Ectodermal cell (in vitro differentiated cells): ENCODE measurements around the gene YKT6.

ENCODE experiments used
- H3K27ac ChIP-seq: 2 replicates; pipeline ENCODE4 v1.7.0; 2013; ENCODE audit warnings: mild to moderate bottlenecking, low read depth, low read length; ENCODE audit not compliant: insufficient read depth, poor library complexity, severe bottlenecking
- H3K27me3 ChIP-seq: 2 replicates; pipeline ENCODE4 v1.7.0; 2013; ENCODE audit warnings: mild to moderate bottlenecking, low read length; ENCODE audit not compliant: insufficient read depth, control insufficient read depth, poor library complexity, severe bottlenecking
- H3K36me3 ChIP-seq: one replicate; pipeline ENCODE4 v1.7.0; 2013; ENCODE audit warnings: low read length; ENCODE audit not compliant: control insufficient read depth, insufficient read depth
- H3K4me1 ChIP-seq: one replicate; pipeline ENCODE4 v1.7.0; 2013; ENCODE audit warnings: low read length; ENCODE audit not compliant: control insufficient read depth, insufficient read depth
- H3K4me3 ChIP-seq: 2 replicates; pipeline ENCODE4 v1.7.0; 2013; ENCODE audit warnings: low read depth, low read length, control low read depth; ENCODE audit not compliant: insufficient read depth
- H3K9me3 ChIP-seq: 2 replicates; pipeline ENCODE4 v1.7.0; 2013; ENCODE audit warnings: mild to moderate bottlenecking, low read length, moderate library complexity; ENCODE audit not compliant: control insufficient read depth
- WGBS, 2 experiments: methylation state at CpG; one replicate each; pipeline ENCODE4 v1.1.7; 2013; ENCODE audit warnings: missing lambda C conversion rate in 2 of 2; 5-methylcytosine and 5-hydroxymethylcytosine counted together

The YKT6 gene

GRCh38 chr7:44217852-44218402 is 17.1 kb downstream of the YKT6 start:
- WGBS, 2 experiments, result 74 to 75% methylated on average over 17 of the region's 17 CpGs
- Histone ChIP-seq H3K4me1 (peaks cover 26% of the 10 kb centered on the region), H3K27ac (peak overlapping the region; percentile 45), H3K27me3 (no peaks in the 10 kb centered on the region), H3K9me3 (no peaks in the 10 kb centered on the region), H3K4me3 (no peak overlapping the region), H3K36me3 (no peaks in the 10 kb centered on the region)

GRCh38 chr7:44218418-44219201 is 17.8 kb downstream of the YKT6 start:
- no peaks in the 10 kb centered on the region for H3K9me3 ChIP-seq
- no peaks in the 10 kb centered on the region for H3K36me3 ChIP-seq
- peak overlapping the region; percentile 45 for H3K27ac ChIP-seq
- H3K27me3 ChIP-seq, result no peaks in the 10 kb centered on the region
- H3K4me1 ChIP-seq, result peaks cover 33% of the 10 kb centered on the region
- 50 to 54% methylated on average over 26 of the region's 26 CpGs for WGBS, 2 experiments
- no peak overlapping the region for H3K4me3 ChIP-seq

- no peaks in the 10 kb centered on the region for H3K36me3 ChIP-seq
- H3K27me3 ChIP-seq, result no peaks in the 10 kb centered on the region
- H3K27ac ChIP-seq, result no peak overlapping the region
- no peak overlapping the region for H3K4me3 ChIP-seq
- 93 to 95% methylated on average over 18 of the region's 18 CpGs for WGBS, 2 experiments
- H3K9me3 ChIP-seq, result no peaks in the 10 kb centered on the region
- H3K4me1 ChIP-seq, result peaks cover 42% of the 10 kb centered on the region
Measured at GRCh38 chr7:44219371-44220045, 18.7 kb downstream of the YKT6 start.

GRCh38 chr7:44220046-44220357 is 19.2 kb downstream of the YKT6 start:
- Histone ChIP-seq H3K27me3 (no peaks in the 10 kb centered on the region), H3K36me3 (no peaks in the 10 kb centered on the region), H3K4me3 (no peak overlapping the region), H3K27ac (no peak overlapping the region), H3K9me3 (no peaks in the 10 kb centered on the region), H3K4me1 (peaks cover 47% of the 10 kb centered on the region)
- 88 to 91% methylated on average over 26 of the region's 26 CpGs for WGBS, 2 experiments

DNA sequence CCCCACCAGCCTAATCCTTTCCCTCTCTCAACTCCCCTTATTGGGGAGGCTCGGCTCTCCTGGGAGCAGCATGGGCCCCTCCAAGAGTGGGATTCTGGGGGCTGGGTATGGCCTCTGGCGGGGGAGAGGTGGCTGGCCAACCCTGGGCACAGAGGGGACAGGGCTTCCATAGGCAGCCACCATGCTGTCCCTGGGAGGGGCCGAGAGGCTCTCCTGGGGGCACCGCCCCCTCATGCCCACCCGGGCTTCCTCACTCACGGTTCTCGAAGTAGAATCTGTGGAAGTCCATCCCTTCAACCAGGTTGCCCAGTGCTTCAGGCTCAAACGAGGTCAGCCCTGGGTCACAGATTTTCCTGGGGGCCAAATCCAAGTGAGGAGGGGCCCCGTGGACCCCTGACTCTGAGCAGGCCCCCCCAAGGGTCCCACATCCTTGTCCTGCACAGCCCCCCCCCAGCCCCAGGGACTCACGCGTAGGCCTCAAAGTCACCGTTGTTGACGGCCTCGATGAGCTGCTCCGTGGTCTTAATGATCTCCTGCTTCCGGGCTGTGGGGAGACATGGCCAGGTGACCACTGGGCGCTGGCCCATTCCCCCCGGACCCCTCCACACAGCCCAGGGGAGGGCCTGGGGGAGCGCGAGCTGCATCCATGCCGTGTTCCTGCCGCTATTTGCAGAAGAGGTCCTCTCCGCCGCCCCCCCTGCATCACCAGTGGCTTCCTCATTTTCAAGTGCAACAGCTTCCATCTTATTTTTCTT is 19.8 kb downstream of the YKT6 start:
- H3K9me3 ChIP-seq, result no peaks in the 10 kb centered on the region
- H3K36me3 ChIP-seq, result no peaks in the 10 kb centered on the region
- no peak overlapping the region for H3K4me3 ChIP-seq
- H3K4me1 ChIP-seq, result peaks cover 48% of the 10 kb centered on the region
- H3K27me3 ChIP-seq, result no peaks in the 10 kb centered on the region
- 93 to 96% methylated on average over 24 of the region's 24 CpGs for WGBS, 2 experiments
- no peak overlapping the region for H3K27ac ChIP-seq

DNA sequence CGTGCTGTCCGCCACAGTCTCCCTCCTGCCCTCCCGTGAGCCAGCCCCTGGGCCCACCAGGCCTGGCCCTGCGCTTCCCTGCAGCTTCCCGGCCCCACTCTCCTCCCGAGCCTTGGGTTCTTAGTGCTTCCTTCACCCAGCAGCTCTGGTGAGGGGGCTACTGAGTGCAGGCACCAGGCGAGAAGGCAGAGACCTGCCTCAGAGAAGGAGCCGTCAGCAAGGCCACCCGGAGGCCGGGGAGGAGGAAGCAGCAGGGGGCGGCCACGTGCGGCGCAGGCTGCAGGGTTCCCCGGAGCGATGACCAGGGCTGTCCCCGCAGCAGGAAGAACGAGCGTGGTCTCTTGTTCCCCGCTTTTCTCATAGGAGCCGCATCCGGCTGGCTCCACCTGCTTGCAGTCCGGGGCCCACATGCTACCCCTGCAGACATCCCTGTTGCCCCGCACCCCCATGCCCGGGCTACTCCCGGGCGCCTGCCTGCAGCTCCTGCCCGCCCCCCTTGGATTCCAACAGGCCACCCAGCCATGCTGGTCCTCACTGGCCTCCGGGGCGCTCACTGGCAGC is 20.5 kb downstream of the YKT6 start:
- H3K4me1 ChIP-seq, result peaks cover 41% of the 10 kb centered on the region
- no peak overlapping the region for H3K27ac ChIP-seq
- H3K36me3 ChIP-seq, result no peaks in the 10 kb centered on the region
- H3K27me3 ChIP-seq, result no peaks in the 10 kb centered on the region
- WGBS, 2 experiments, result 76 to 79% methylated on average over 30 of the region's 30 CpGs
- no peaks in the 10 kb centered on the region for H3K9me3 ChIP-seq
- no peak overlapping the region for H3K4me3 ChIP-seq

GRCh38 chr7:44222074-44222473 is 21.3 kb downstream of the YKT6 start:
- Histone ChIP-seq H3K36me3 (no peaks in the 10 kb centered on the region), H3K4me3 (no peak overlapping the region), H3K4me1 (peaks cover 36% of the 10 kb centered on the region), H3K27ac (no peak overlapping the region), H3K27me3 (no peaks in the 10 kb centered on the region), H3K9me3 (no peaks in the 10 kb centered on the region)
- 92 to 93% methylated on average over 11 of the region's 11 CpGs for WGBS, 2 experiments

- Histone ChIP-seq H3K4me3 (no peak overlapping the region), H3K4me1 (peaks cover 30% of the 10 kb centered on the region), H3K27ac (no peak overlapping the region), H3K9me3 (no peaks in the 10 kb centered on the region), H3K36me3 (no peaks in the 10 kb centered on the region), H3K27me3 (no peaks in the 10 kb centered on the region)
- 93 to 97% methylated on average over 11 of the region's 11 CpGs for WGBS, 2 experiments
Measured at GRCh38 chr7:44222776-44223261, 22.0 kb downstream of the YKT6 start.

DNA sequence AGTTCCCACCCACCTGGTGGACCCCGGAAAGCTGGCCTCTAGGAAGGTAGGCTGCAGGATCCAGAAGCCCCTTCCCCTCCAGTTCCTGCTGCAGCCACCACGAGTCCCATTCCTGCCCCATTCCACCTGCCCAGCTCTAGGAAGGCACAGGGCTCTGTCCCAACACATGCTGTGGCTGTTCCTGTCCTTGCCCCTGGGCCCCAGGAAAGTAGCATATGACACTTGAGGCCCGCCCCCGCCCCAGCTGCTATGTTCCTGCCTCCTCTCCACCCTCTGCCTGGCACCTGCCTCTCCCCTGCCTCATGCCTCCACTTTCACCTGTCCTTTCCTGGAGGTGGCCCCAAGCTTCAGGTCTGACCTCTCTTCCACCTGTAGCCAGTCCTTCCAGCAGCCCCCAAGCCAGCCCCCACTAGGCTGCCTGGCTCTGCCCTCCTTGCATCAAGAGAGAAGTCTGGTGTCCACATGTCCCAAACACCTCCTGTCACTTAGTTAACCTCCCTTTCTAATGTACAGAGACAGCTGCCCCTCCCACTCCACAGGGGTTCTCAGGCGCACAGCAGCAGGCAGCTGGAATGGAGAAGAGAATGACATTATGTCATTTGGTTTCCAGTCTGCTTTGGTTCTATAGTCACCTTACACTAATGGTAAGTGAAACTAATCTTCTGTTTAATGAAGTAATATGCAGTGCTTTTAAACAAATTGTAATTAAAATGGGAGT is 22.7 kb downstream of the YKT6 start:
- WGBS, 2 experiments, result 57 to 63% methylated on average over 5 of the region's 5 CpGs
- H3K27ac ChIP-seq, result no peak overlapping the region

More for the DNA sequence above, 22.7 kb downstream of the YKT6 start:
- H3K27me3 ChIP-seq, result no peaks in the 10 kb centered on the region
- no peak overlapping the region for H3K4me3 ChIP-seq
- H3K9me3 ChIP-seq, result no peaks in the 10 kb centered on the region
- H3K4me1 ChIP-seq, result peaks cover 26% of the 10 kb centered on the region
- no peaks in the 10 kb centered on the region for H3K36me3 ChIP-seq
